A549 (cell line): ENCODE results near the gene DSCAML1.

Experiments
- CTCF ChIP-seq: fragments of >200 bp; sonication (Bioruptor Twin); formaldehyde crosslinking; IDR thresholded peaks from 3 replicates; pipeline ENCODE4 v1.5.1; 2016
- EP300 ChIP-seq, 2 experiments: fragments of >200 bp; sonication (Bioruptor Twin); formaldehyde crosslinking; IDR thresholded peaks; 2 replicates in 1 of 2; 3 replicates in 1 of 2; pipeline ENCODE4 v1.6.1; 2016 to 2017
- JUNB ChIP-seq: fragments of >200 bp; sonication (Bioruptor Twin); formaldehyde crosslinking; IDR thresholded peaks from 2 replicates; pipeline ENCODE4 v1.6.1; 2016
- NR3C1 ChIP-seq: fragments of >200 bp; sonication (Bioruptor Twin); formaldehyde crosslinking; IDR thresholded peaks from 3 replicates; pipeline ENCODE4 v1.6.1; 2017
- PHF8 ChIP-seq: fragments of 200-600 bp; sonication (generic); IDR thresholded peaks from 2 replicates; pipeline ENCODE4 v1.6.1; 2016; ENCODE audit warnings: low read depth, mild to moderate bottlenecking, antibody characterized with exemption, moderate library complexity, borderline replicate concordance

GRCh38 chr11:117442869-117443239 is 354.2 kb downstream of the DSCAML1 start:
- TF ChIP-seq PHF8: no peak
- TF ChIP-seq CTCF: no peak
- TF ChIP-seq EP300 (IDR thresholded peaks at IDR 0.05): no peak
- no peak for TF ChIP-seq NR3C1
- TF ChIP-seq JUNB: no peak
